ENCODE measurements around the gene SLC22A2. TPM values are rescaled to one million over a fixed set of nuclear protein-coding genes. Genes with fewer than 3 reads are reported as not detected.

The SLC22A2 gene
- polyA plus RNA-seq, 3 donors from 2014 or later, result not detected

- H3K9me3 Mint-ChIP-seq, result peaks cover 4 to 10% (median 7%) of the 10 kb centered on the region in 6 donors
- no peak overlapping the region for H3K4me3 Mint-ChIP-seq
- H3K27ac Mint-ChIP-seq, result no peak overlapping the region
- DNase-seq, result no peak
- H3K36me3 Mint-ChIP-seq, result peaks cover 0 to 3% (median 0%) of the 10 kb centered on the region in 3 donors
- peaks cover 3 to 7% (median 3%) of the 10 kb centered on the region in 3 donors for H3K27me3 Mint-ChIP-seq (ENCODE audit: low read depth in 3 of 3)
- no peaks in the 10 kb centered on the region for H3K4me1 Mint-ChIP-seq
Measured at GRCh38 chr6:160203076-160203475, 55.5 kb downstream of the SLC22A2 start.

DNA sequence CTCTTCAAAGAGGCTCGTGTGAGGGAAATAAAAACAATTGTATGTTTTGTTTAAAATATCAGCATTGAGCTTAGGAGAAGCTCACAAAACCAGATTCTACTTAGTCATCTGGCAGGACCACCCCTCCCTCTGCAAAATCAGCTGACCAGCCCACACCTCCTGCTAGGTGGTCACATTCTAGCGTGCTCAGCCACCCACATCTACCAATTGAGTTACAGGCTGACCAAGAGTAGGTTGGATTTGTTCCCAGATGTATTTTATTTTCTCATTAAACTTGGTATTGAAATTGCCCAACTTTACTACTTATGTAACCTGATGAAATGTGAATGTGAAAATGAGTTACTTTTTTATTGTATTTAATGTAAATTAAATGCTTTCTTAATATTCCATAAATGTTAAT is 56.2 kb downstream of the SLC22A2 start:
- Mint-ChIP-seq H3K27me3 (ENCODE audit: low read depth in 3 of 3) (peaks cover 3 to 7% (median 3%) of the 10 kb centered on the region in 3 donors), H3K4me3 (no peak overlapping the region), H3K27ac (no peak overlapping the region), H3K36me3 (no peaks in the 10 kb centered on the region), H3K9me3 (peaks cover 0 to 7% (median 3%) of the 10 kb centered on the region in 6 donors), H3K4me1 (no peaks in the 10 kb centered on the region)
- DNase-seq, result no peak

DNA sequence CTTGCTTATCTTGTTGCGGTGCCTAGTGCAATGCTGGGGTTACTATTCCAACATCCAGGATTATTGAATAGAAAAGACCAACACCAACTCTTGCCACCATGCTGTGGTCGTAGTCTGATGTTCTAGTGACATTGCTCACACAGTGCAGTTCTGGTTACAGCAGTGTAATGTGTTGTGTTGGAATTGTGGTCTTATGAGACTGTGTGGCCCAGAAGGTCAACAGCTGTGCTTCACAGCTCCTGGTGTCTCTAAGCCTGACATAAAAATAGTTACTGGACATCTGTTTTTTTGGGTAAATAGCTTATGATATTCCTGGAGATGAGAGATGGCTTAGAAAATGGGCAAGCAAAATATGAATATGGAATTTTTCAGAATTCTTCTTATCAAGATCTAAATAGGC is 57.6 kb downstream of the SLC22A2 start:
- H3K4me3 Mint-ChIP-seq, result no peak overlapping the region
- H3K27me3 Mint-ChIP-seq (ENCODE audit: low read depth in 3 of 3), result peaks cover 2 to 7% (median 3%) of the 10 kb centered on the region in 3 donors
- H3K4me1 Mint-ChIP-seq, result no peaks in the 10 kb centered on the region
- peaks cover 0 to 11% (median 3%) of the 10 kb centered on the region in 6 donors for H3K9me3 Mint-ChIP-seq
- H3K27ac Mint-ChIP-seq, result no peak overlapping the region
- no peaks in the 10 kb centered on the region for H3K36me3 Mint-ChIP-seq
- DNase-seq, result no peak

DNA sequence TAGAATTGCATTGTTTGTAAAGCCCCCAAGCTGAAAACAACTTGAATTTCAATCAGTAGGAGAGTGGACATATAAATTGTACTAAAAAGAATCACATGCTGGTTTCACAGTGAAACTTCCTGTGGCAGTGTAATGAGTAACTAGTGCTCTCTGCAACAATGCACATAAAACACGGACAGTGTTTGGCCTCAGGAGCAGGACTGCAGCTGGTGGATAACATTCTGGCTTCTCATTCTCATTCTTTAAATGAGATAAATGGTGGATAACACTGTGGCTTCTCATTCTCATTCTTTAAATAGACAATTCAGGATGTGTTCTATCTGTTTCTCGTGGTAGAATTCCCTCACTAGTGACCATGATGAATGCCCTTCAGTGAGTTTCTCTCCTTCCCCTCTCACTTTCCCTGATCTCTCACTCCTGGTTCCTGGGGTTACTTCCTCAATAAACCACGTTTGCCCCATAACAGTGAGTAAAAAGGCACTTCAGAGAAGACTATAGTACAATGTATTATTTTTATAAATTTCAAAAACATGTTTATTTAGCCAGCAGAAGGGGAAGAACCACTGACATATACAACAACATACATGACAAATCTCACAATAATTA is 59.9 kb downstream of the SLC22A2 start:
- H3K4me1 Mint-ChIP-seq, result no peaks in the 10 kb centered on the region
- peaks cover 2 to 7% (median 5%) of the 10 kb centered on the region in 3 donors for H3K27me3 Mint-ChIP-seq (ENCODE audit: low read depth in 3 of 3)
- no peak for DNase-seq
- H3K4me3 Mint-ChIP-seq, result no peak overlapping the region
- no peak overlapping the region for H3K27ac Mint-ChIP-seq
- no peaks in the 10 kb centered on the region for H3K36me3 Mint-ChIP-seq
- H3K9me3 Mint-ChIP-seq, result peaks cover 16 to 31% (median 19%) of the 10 kb centered on the region in 6 donors

- DNase-seq, result no peak
- peaks cover 2 to 7% (median 5%) of the 10 kb centered on the region in 3 donors for H3K27me3 Mint-ChIP-seq (ENCODE audit: low read depth in 3 of 3)
- no peaks in the 10 kb centered on the region for H3K4me1 Mint-ChIP-seq
- no peak overlapping the region for H3K4me3 Mint-ChIP-seq
- H3K9me3 Mint-ChIP-seq, result peaks cover 23 to 41% (median 27%) of the 10 kb centered on the region in 6 donors
- H3K36me3 Mint-ChIP-seq, result no peaks in the 10 kb centered on the region
- H3K27ac Mint-ChIP-seq, result no peak overlapping the region
Measured at GRCh38 chr6:160197662-160198061, 61.0 kb downstream of the SLC22A2 start.

DNA sequence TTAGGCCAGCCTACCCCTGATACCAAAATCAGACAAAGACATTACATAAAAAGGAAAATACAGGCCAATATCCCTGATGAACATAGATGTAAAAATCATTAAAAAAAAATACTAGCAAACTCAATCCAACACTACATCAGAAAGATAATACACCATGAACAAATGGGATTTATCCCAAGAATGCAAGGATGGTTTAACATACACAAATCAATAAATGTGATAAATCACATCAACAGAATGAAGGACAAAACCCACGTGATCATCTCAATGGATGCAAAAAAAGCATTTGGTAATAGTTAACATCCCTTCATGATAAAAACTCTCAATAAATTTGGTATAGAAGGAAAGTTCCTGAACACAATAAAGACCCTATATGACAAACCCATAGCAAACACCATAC is 63.8 kb downstream of the SLC22A2 start:
- no peaks in the 10 kb centered on the region for H3K4me1 Mint-ChIP-seq
- no peak overlapping the region for H3K4me3 Mint-ChIP-seq
- peaks cover 29 to 61% (median 37%) of the 10 kb centered on the region in 6 donors for H3K9me3 Mint-ChIP-seq
- H3K36me3 Mint-ChIP-seq, result peaks cover 0 to 6% (median 0%) of the 10 kb centered on the region in 3 donors
- peaks cover 2 to 8% (median 3%) of the 10 kb centered on the region in 3 donors for H3K27me3 Mint-ChIP-seq (ENCODE audit: low read depth in 3 of 3)
- no peak overlapping the region for H3K27ac Mint-ChIP-seq
- no peak for DNase-seq

DNA sequence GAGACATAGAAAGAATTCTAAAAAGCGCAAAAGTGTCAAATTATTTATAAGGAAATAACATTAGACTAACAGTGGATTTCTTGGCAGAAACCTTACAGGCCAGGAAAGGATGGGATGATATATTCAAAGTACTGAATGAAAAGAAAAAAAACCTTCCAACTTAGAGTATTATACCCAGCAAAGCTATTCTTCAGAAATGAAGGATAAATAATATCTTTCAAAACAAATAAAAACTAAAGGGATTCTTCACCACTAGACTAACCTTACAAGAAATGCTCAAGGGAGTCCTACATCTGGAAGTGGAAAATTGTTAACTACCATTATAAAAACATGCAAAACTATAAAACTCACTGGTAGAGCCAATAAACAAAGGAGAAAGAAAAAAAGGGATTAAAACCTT is 65.8 kb downstream of the SLC22A2 start:
- H3K9me3 Mint-ChIP-seq, result peaks cover 27 to 61% (median 37%) of the 10 kb centered on the region in 6 donors
- H3K36me3 Mint-ChIP-seq, result peaks cover 0 to 6% (median 0%) of the 10 kb centered on the region in 3 donors
- no peak overlapping the region for H3K27ac Mint-ChIP-seq
- no peak for DNase-seq
- no peaks in the 10 kb centered on the region for H3K4me1 Mint-ChIP-seq
- H3K4me3 Mint-ChIP-seq, result no peak overlapping the region
- peaks cover 2 to 8% (median 6%) of the 10 kb centered on the region in 3 donors for H3K27me3 Mint-ChIP-seq (ENCODE audit: low read depth in 3 of 3)

GRCh38 chr6:160190973-160191372 is 67.6 kb downstream of the SLC22A2 start:
- Mint-ChIP-seq H3K36me3 (peaks cover 0 to 6% (median 0%) of the 10 kb centered on the region in 3 donors), H3K4me3 (no peak overlapping the region), H3K27ac (no peak overlapping the region), H3K4me1 (no peaks in the 10 kb centered on the region), H3K9me3 (peaks cover 27 to 56% (median 41%) of the 10 kb centered on the region in 6 donors), H3K27me3 (ENCODE audit: low read depth in 3 of 3) (peaks cover 3 to 7% (median 6%) of the 10 kb centered on the region in 3 donors)
- DNase-seq, result no peak

GRCh38 chr6:160190081-160190480 is 68.5 kb downstream of the SLC22A2 start:
- H3K4me3 Mint-ChIP-seq, result no peak overlapping the region
- H3K36me3 Mint-ChIP-seq, result peaks cover 0 to 6% (median 0%) of the 10 kb centered on the region in 3 donors
- DNase-seq, result no peak
- H3K9me3 Mint-ChIP-seq, result peaks cover 26 to 48% (median 37%) of the 10 kb centered on the region in 6 donors
- no peak overlapping the region for H3K27ac Mint-ChIP-seq
- peaks cover 3 to 7% (median 6%) of the 10 kb centered on the region in 3 donors for H3K27me3 Mint-ChIP-seq (ENCODE audit: low read depth in 3 of 3)
- no peaks in the 10 kb centered on the region for H3K4me1 Mint-ChIP-seq

DNA sequence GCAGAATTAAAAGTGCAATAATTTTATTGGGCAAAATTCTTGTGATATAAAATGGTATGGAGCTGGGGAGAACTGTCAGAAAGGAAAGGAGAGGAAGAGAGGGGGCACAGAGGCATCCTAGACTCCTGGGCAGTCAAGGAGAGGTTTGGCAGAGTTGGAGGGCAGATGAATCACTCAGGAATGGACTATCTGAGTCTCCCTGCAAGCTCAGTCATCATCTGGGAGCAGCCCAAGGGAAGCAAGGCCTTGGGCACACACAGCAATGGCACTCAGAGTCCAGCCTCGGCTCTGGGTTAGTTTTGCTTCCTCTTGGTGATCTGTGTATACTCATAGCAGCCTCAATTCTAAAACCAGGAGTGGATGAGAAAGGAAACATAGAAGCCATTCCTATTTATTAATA is 69.8 kb downstream of the SLC22A2 start:
- Mint-ChIP-seq H3K27ac (no peak overlapping the region), H3K27me3 (ENCODE audit: low read depth in 3 of 3) (peaks cover 3 to 7% (median 5%) of the 10 kb centered on the region in 3 donors), H3K4me1 (no peaks in the 10 kb centered on the region), H3K36me3 (peaks cover 0 to 6% (median 0%) of the 10 kb centered on the region in 3 donors), H3K9me3 (peaks cover 18 to 36% (median 25%) of the 10 kb centered on the region in 6 donors), H3K4me3 (no peak overlapping the region)
- DNase-seq, result no peak

- no peak for DNase-seq
- H3K4me1 Mint-ChIP-seq, result no peaks in the 10 kb centered on the region
- H3K9me3 Mint-ChIP-seq, result peaks cover 0 to 4% (median under 1%) of the 10 kb centered on the region in 6 donors
- no peak overlapping the region for H3K27ac Mint-ChIP-seq
- peaks cover 0 to 12% (median 2%) of the 10 kb centered on the region in 3 donors for H3K27me3 Mint-ChIP-seq (ENCODE audit: low read depth in 3 of 3)
- H3K36me3 Mint-ChIP-seq, result no peaks in the 10 kb centered on the region
- H3K4me3 Mint-ChIP-seq, result no peak overlapping the region
Measured at GRCh38 chr6:160180706-160181105, 77.9 kb downstream of the SLC22A2 start.

DNA sequence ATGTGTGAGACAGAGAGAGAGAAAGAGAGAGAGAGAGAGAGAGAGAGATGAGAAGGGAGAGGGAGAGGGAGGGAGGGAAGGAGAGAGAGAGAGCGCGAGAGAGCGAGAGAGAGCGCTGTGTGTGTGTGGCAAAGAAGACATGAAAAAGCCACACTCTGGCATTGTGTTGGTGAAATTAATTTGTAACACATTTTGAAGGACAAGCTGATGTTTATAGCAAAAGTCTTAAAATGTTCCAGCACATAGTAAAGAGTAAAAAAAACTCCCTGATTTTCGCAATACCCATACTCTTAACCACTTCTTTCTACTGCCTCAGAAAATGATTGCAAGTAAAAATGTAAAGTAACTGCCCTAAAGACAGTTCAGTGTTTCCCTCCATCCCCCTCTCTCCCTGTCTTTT is 80.3 kb downstream of the SLC22A2 start:
- H3K27ac Mint-ChIP-seq, result no peak overlapping the region
- H3K9me3 Mint-ChIP-seq, result no peaks in the 10 kb centered on the region
- H3K4me3 Mint-ChIP-seq, result no peak overlapping the region
- no peak for DNase-seq
- no peaks in the 10 kb centered on the region for H3K36me3 Mint-ChIP-seq
- peaks cover 0 to 6% (median 2%) of the 10 kb centered on the region in 3 donors for H3K27me3 Mint-ChIP-seq (ENCODE audit: low read depth in 3 of 3)
- no peaks in the 10 kb centered on the region for H3K4me1 Mint-ChIP-seq

GRCh38 chr6:160177220-160177619 is 81.4 kb downstream of the SLC22A2 start:
- Mint-ChIP-seq H3K36me3 (no peaks in the 10 kb centered on the region), H3K27me3 (ENCODE audit: low read depth in 3 of 3) (peaks cover 0 to 6% (median 4%) of the 10 kb centered on the region in 3 donors), H3K4me3 (no peak overlapping the region), H3K4me1 (no peaks in the 10 kb centered on the region), H3K27ac (no peak overlapping the region), H3K9me3 (peaks cover 0 to 2% (median 0%) of the 10 kb centered on the region in 6 donors)
- DNase-seq, result no peak

DNA sequence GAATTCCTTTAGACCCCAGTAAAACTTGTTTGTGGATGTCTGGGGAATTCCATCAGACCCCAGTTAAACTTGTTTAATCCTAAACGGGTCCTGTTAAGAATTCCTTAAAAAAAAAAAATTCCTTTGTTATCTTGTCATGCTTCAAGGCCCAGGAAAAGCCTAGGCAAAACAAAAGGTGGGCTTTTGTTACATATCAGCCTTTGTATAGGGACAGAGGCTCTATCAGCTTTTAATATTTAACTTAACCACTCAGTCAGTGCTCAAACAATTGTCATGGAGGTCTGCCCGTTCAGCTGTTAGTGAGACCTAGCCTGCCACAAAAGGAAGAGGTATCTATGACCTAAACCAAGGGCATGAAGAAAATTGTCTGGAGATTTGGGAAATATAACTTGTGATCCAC is 83.9 kb downstream of the SLC22A2 start:
- Mint-ChIP-seq H3K27me3 (ENCODE audit: low read depth in 3 of 3) (peaks cover 4 to 7% (median 4%) of the 10 kb centered on the region in 3 donors), H3K27ac (no peak overlapping the region), H3K9me3 (peaks cover 0 to 2% (median 0%) of the 10 kb centered on the region in 6 donors), H3K36me3 (no peaks in the 10 kb centered on the region), H3K4me3 (no peak overlapping the region), H3K4me1 (no peaks in the 10 kb centered on the region)
- DNase-seq, result no peak

All from immature natural killer cell (primary cell).